ENCODE data around the gene NME8. TPM values are rescaled to one million over a fixed set of nuclear protein-coding genes. Genes with fewer than 3 reads are reported as not detected.

NME8 gene
- total RNA-seq, 3 donors from 2014 or later (not counting 1 experiment from before 2014, with no cell fraction given): 23.5 to 37.0 (median 27.1) TPM

DNA sequence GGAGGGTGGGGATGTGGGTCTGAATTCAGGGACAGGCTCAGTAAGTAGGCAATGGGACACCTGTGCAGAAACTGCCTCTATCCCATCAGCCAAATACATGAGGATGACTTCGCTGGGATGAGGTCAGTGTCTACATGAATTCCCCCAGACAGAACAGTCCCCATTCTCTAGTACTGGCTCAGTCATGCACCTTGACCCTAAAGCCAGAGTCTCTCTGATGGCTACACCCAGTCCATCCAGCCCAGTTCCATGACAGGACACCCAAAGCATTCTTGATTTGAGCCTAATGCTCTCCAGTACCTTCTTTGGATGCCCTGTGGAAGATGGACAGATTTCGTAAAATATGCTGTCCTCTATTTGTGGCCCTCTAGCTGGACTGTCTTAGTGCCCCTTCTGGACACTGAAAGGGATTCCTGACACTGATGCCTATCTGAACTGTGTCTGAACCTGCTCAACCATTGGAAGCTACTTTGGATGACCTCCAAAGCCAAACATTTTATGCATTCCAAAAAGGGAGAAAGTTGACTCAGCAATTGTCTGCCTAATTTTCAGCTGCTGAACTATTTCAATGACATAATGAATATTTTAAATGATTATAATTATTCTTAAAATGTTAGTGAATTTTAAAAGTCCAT is 53.6 kb downstream of the NME8 start:
- H3K27me3 Mint-ChIP-seq (ENCODE audit: low read depth in 2 of 2): peaks cover 0 to 9% of the 10 kb centered on the region in 2 donors
- intact Hi-C loops (cut with micrococcal nuclease): loop anchor here (5.0 to 10.0 kb wide), 2 partner anchors 470 to 763 kb away; no protein-coding TSS in a partner anchor
- ATAC-seq: no peak
- WGBS (ENCODE audit: insufficient coverage): 90% methylated on average over 2 of the region's 2 CpGs
- DNase-seq: no peak
- no peak overlapping the region for H3K27ac Mint-ChIP-seq
- peaks cover 0 to 2% of the 10 kb centered on the region in 2 donors for H3K9me3 Mint-ChIP-seq
- TF ChIP-seq, protein P1, sequence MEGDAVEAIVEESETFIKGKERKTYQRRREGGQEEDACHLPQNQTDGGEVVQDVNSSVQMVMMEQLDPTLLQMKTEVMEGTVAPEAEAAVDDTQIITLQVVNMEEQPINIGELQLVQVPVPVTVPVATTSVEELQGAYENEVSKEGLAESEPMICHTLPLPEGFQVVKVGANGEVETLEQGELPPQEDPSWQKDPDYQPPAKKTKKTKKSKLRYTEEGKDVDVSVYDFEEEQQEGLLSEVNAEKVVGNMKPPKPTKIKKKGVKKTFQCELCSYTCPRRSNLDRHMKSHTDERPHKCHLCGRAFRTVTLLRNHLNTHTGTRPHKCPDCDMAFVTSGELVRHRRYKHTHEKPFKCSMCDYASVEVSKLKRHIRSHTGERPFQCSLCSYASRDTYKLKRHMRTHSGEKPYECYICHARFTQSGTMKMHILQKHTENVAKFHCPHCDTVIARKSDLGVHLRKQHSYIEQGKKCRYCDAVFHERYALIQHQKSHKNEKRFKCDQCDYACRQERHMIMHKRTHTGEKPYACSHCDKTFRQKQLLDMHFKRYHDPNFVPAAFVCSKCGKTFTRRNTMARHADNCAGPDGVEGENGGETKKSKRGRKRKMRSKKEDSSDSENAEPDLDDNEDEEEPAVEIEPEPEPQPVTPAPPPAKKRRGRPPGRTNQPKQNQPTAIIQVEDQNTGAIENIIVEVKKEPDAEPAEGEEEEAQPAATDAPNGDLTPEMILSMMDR (IDR thresholded peaks at IDR 0.05): no peak
- no peak overlapping the region for H3K4me3 Mint-ChIP-seq
- Histone ChIP-seq H3K4me3 (ENCODE audit: low read length) (no peak overlapping the region), H3K4me1 (ENCODE audit: control insufficient read depth, insufficient read depth, low read length) (no peaks in the 10 kb centered on the region), H3K9me3 (ENCODE audit: control insufficient read depth, insufficient read depth, low read length) (no peaks in the 10 kb centered on the region), H3K27ac (ENCODE audit: low read length) (no peak overlapping the region), H3K27me3 (ENCODE audit: control insufficient read depth, insufficient read depth, low read length) (no peaks in the 10 kb centered on the region), H3K36me3 (ENCODE audit: control insufficient read depth, insufficient read depth, low read length) (no peaks in the 10 kb centered on the region)
- H3K36me3 Mint-ChIP-seq: no peaks in the 10 kb centered on the region
- H3K4me1 Mint-ChIP-seq: no peaks in the 10 kb centered on the region

DNA sequence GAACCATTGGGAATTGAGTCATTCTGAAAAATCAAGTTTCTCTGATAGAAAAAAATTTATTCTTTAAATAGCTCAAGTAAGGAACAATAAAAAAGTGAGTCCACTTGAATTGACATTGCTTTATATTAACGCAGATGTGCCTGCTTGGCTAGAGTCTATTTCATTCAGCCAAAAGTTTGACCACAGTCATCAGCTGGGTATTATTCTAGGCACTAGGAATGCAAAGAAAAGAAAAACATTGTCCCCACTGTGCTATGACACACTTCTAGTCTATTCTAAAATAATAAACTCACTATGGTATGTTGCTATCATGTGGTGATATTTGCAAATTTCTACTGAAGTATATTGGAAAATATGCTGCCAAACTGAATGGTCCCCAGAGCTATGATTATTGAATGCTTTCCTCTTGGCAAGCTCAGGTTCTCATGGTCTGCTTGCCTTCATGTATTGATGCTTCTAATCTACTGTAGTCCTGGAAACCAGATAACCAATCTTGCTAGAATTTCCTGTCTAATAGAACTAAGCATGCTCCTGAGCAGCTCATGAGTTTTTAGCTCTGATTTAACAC is 59.9 kb downstream of the NME8 start:
- Mint-ChIP-seq H3K9me3 (no peaks in the 10 kb centered on the region), H3K4me1 (no peaks in the 10 kb centered on the region), H3K36me3 (no peaks in the 10 kb centered on the region), H3K27ac (no peak overlapping the region), H3K4me3 (no peak overlapping the region), H3K27me3 (ENCODE audit: low read depth in 2 of 2) (peaks cover 14 to 41% of the 10 kb centered on the region in 2 donors)
- no peak for DNase-seq
- intact Hi-C loops (cut with micrococcal nuclease): loop anchor here (10.0 kb wide), 1 partner anchor 756 kb away; no protein-coding TSS in a partner anchor
- WGBS (ENCODE audit: insufficient coverage): 93% methylated on average over 1 of the region's 1 CpG
- TF ChIP-seq, protein P1 (IDR thresholded peaks at IDR 0.05): no peak
- H3K4me1 ChIP-seq (ENCODE audit: control insufficient read depth, insufficient read depth, low read length): no peaks in the 10 kb centered on the region
- no peak overlapping the region for H3K27ac ChIP-seq (ENCODE audit: low read length)
- no peak overlapping the region for H3K4me3 ChIP-seq (ENCODE audit: low read length)
- H3K9me3 ChIP-seq (ENCODE audit: control insufficient read depth, insufficient read depth, low read length): no peaks in the 10 kb centered on the region
- no peaks in the 10 kb centered on the region for H3K36me3 ChIP-seq (ENCODE audit: control insufficient read depth, insufficient read depth, low read length)
- peaks cover 6% of the 10 kb centered on the region for H3K27me3 ChIP-seq (ENCODE audit: control insufficient read depth, insufficient read depth, low read length)
- no peak for ATAC-seq

DNA sequence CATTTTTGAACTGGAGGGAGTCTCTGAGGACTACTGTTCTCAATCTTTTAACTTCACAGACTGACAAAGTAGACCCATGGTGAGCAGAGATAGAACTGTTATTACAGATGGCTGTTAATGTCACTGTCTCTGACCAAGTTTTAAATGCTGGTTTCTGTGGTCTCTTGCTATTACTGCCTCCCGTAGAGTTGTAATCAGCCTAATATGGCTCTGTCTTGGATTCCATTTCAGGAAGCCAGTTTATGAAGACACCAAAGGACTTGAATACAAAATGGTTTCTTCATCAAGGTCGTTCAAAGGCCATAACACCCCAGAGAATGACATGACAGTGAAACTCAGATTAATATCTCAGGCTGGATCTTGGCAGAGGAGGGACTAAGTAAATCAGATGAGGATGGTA is 64.4 kb downstream of the NME8 start:
- Histone ChIP-seq H3K27ac (ENCODE audit: low read length) (no peak overlapping the region), H3K4me3 (ENCODE audit: low read length) (no peak overlapping the region), H3K9me3 (ENCODE audit: control insufficient read depth, insufficient read depth, low read length) (no peaks in the 10 kb centered on the region), H3K27me3 (ENCODE audit: control insufficient read depth, insufficient read depth, low read length) (peaks cover 21% of the 10 kb centered on the region), H3K36me3 (ENCODE audit: control insufficient read depth, insufficient read depth, low read length) (no peaks in the 10 kb centered on the region), H3K4me1 (ENCODE audit: control insufficient read depth, insufficient read depth, low read length) (peaks cover 15% of the 10 kb centered on the region)
- WGBS (ENCODE audit: insufficient coverage): 79% methylated on average over 2 of the region's 2 CpGs
- H3K9me3 Mint-ChIP-seq: no peaks in the 10 kb centered on the region
- DNase-seq: no peak
- ATAC-seq: no peak
- H3K4me1 Mint-ChIP-seq: peaks cover 18 to 19% of the 10 kb centered on the region in 2 donors
- no peak overlapping the region for H3K27ac Mint-ChIP-seq
- H3K36me3 Mint-ChIP-seq: no peaks in the 10 kb centered on the region
- intact Hi-C loops (cut with micrococcal nuclease): no loop called here
- TF ChIP-seq, protein P1 (IDR thresholded peaks at IDR 0.05): no peak
- H3K4me3 Mint-ChIP-seq: no peak overlapping the region
- peaks cover 28 to 64% of the 10 kb centered on the region in 2 donors for H3K27me3 Mint-ChIP-seq (ENCODE audit: low read depth in 2 of 2)

All from natural killer cell (primary cell).